Liver (tissue), 9 donors: Measurements from ENCODE around the gene GLIPR2. TPM values are rescaled to one million over a fixed set of nuclear protein-coding genes. Genes with fewer than 3 reads are reported as not detected.

Experiments used
- DNase-seq: peaks from one replicate; pipeline ENCODE4 v3.0.0-alpha.2; 2017; ENCODE audit warnings: low spot score
- H3K27ac ChIP-seq, 2 donors: one replicate each; pipeline ENCODE4 v1.7.0; 2013; ENCODE audit warnings: inconsistent platforms in 2 of 2, low read length in 2 of 2, control low read depth in 1 of 2, low read depth in 1 of 2, mild to moderate bottlenecking in 1 of 2
- H3K27me3 ChIP-seq, 4 donors: one replicate each; pipeline versions ENCODE4 v1.6.1 to v1.7.0; 2013; ENCODE audit warnings: low read length in 3 of 4, inconsistent platforms in 1 of 4, mild to moderate bottlenecking in 1 of 4, moderate library complexity in 1 of 4; ENCODE audit not compliant: control insufficient read depth in 4 of 4, insufficient read depth in 4 of 4
- H3K36me3 ChIP-seq, 4 donors: one replicate each; pipeline versions ENCODE4 v1.6.1 to v1.7.0; 2013; ENCODE audit warnings: low read length in 3 of 4, mild to moderate bottlenecking in 3 of 4, low read depth in 1 of 4, moderate library complexity in 1 of 4; ENCODE audit not compliant: control insufficient read depth in 4 of 4, insufficient read depth in 3 of 4
- H3K4me1 ChIP-seq, 4 donors: one replicate each; pipeline versions ENCODE4 v1.6.1 to v1.7.0; 2013; ENCODE audit warnings: low read length in 3 of 4, mild to moderate bottlenecking in 3 of 4, moderate library complexity in 1 of 4; ENCODE audit not compliant: control insufficient read depth in 4 of 4, insufficient read depth in 4 of 4
- H3K4me3 ChIP-seq, 3 donors: one replicate each; pipeline versions ENCODE4 v1.6.1 to v1.7.0; 2013; ENCODE audit warnings: low read length in 3 of 3, control low read depth in 1 of 3, low read depth in 1 of 3, mild to moderate bottlenecking in 1 of 3
- H3K9ac ChIP-seq, 2 donors: one replicate each; pipeline ENCODE4 v1.7.0; 2013; ENCODE audit warnings: low read length in 2 of 2, mild to moderate bottlenecking in 2 of 2, moderate library complexity in 2 of 2, control low read depth in 1 of 2, low read depth in 1 of 2
- H3K9me3 ChIP-seq, 4 donors: one replicate each; pipeline versions ENCODE4 v1.6.1 to v1.7.0; 2013; ENCODE audit warnings: low read length in 3 of 4; ENCODE audit not compliant: control insufficient read depth in 4 of 4
- EGR1 ChIP-seq, 2 donors: IDR thresholded peaks; 2 replicates each; pipeline ENCODE4 v1.6.1; 2016 to 2018; ENCODE audit warnings: antibody characterized with exemption in 2 of 2, low read depth in 2 of 2
- FOXA1 ChIP-seq: IDR thresholded peaks from 2 replicates; pipeline ENCODE4 v1.6.1; 2016; ENCODE audit warnings: antibody characterized with exemption
- FOXA2 ChIP-seq: IDR thresholded peaks from 2 replicates; pipeline ENCODE4 v1.6.1; 2016; ENCODE audit warnings: antibody characterized with exemption
- GABPA ChIP-seq, 2 donors: IDR thresholded peaks in 1 of 2; conservative IDR thresholded peaks in 1 of 2; 2 replicates each; pipeline ENCODE4 v1.6.1; 2016; ENCODE audit warnings: antibody characterized with exemption in 2 of 2, mild to moderate bottlenecking in 1 of 2, moderate library complexity in 1 of 2
- HNF4A ChIP-seq, 2 donors: conservative IDR thresholded peaks; 2 replicates each; pipeline ENCODE4 v1.6.1; 2016; ENCODE audit warnings: antibody characterized with exemption in 2 of 2, mild to moderate bottlenecking in 2 of 2
- HNF4G ChIP-seq: IDR thresholded peaks from 2 replicates; pipeline ENCODE4 v1.6.1; 2016; ENCODE audit warnings: antibody characterized with exemption
- JUND ChIP-seq, 2 donors: IDR thresholded peaks; 2 replicates each; pipeline ENCODE4 v1.6.1; 2016; ENCODE audit warnings: antibody characterized with exemption in 2 of 2
- NR2F2 ChIP-seq: IDR thresholded peaks from 2 replicates; pipeline ENCODE4 v1.6.1; 2016; ENCODE audit warnings: antibody characterized with exemption
- RAD21 ChIP-seq, 2 donors: IDR thresholded peaks; 2 replicates each; pipeline ENCODE4 v1.6.1; 2016; ENCODE audit warnings: antibody characterized with exemption in 2 of 2, mild to moderate bottlenecking in 2 of 2
- SP1 ChIP-seq: IDR thresholded peaks from 2 replicates; pipeline ENCODE4 v1.6.1; 2018; ENCODE audit warnings: antibody characterized with exemption, mild to moderate bottlenecking
- TAF1 ChIP-seq: conservative IDR thresholded peaks from 2 replicates; pipeline ENCODE4 v1.6.1; 2016; ENCODE audit warnings: antibody characterized with exemption, mild to moderate bottlenecking
- YY1 ChIP-seq: IDR thresholded peaks from 2 replicates; pipeline ENCODE4 v1.6.1; 2016; ENCODE audit warnings: antibody characterized with exemption, mild to moderate bottlenecking
- ZBTB33 ChIP-seq: IDR thresholded peaks from 2 replicates; pipeline ENCODE4 v1.6.1; 2016; ENCODE audit warnings: antibody characterized with exemption
- WGBS: extraction: QIAGEN DNeasy Blood & Tissue Kit; methylation state at CpG from one replicate; pipeline ENCODE4 v1.1.7; 2013; 5-methylcytosine and 5-hydroxymethylcytosine counted together
- polyA plus RNA-seq, 2 donors: library from polyadenylated mRNA; stranded (reverse) in 1 of 2; unstranded in 1 of 2; fragments of 200-250 nt in 1 of 2; fragments of >200 nt in 1 of 2; fragmentation: Nextera tagmentation in 1 of 2; extraction: Ambion mirVana in 1 of 2; gene quantifications; one replicate each; pipeline versions ENCODE4 v1.2.1 to v1.2.3, GENCODE V29; 2013 to 2015
- total RNA-seq, 2 donors: library from RNA; depleted of rRNA; stranded (reverse); fragments of >200 nt; gene quantifications; one replicate each; pipeline ENCODE4 v1.2.3, GENCODE V29; 2014
- TF ChIP-seq, protein P1 (sequence below): fragments of 150-350 bp; IDR thresholded peaks from 2 replicates; pipeline ENCODE4 v1.5.1; 2017; ENCODE audit warnings: improper control_type of control experiment, low read depth, low read length; ENCODE audit not compliant: missing input control
- TF ChIP-seq, protein P2 (sequence below): IDR thresholded peaks from 2 replicates; pipeline ENCODE4 v1.6.1; 2016; ENCODE audit warnings: antibody characterized with exemption
- TF ChIP-seq, protein P3 (sequence below): IDR thresholded peaks from 2 replicates; pipeline ENCODE4 v1.6.1; 2016; ENCODE audit warnings: antibody characterized with exemption
- donor health status: healthy.
- donor health status: healthy.
- donor health status: healthy.
- donor health status: healthy.
- donor health status: healthy.

The GLIPR2 gene
- total and polyA plus RNA-seq, 4 donors: 1.7 to 17.6 (median 2.9) TPM

GRCh38 chr9:36150574-36151315, 14.2 kb downstream of the GLIPR2 start:
- TF ChIP-seq EGR1 (IDR thresholded peaks at IDR 0.05; ENCODE audit: low read depth in 2 of 2): no peak
- TF ChIP-seq, protein P1, sequence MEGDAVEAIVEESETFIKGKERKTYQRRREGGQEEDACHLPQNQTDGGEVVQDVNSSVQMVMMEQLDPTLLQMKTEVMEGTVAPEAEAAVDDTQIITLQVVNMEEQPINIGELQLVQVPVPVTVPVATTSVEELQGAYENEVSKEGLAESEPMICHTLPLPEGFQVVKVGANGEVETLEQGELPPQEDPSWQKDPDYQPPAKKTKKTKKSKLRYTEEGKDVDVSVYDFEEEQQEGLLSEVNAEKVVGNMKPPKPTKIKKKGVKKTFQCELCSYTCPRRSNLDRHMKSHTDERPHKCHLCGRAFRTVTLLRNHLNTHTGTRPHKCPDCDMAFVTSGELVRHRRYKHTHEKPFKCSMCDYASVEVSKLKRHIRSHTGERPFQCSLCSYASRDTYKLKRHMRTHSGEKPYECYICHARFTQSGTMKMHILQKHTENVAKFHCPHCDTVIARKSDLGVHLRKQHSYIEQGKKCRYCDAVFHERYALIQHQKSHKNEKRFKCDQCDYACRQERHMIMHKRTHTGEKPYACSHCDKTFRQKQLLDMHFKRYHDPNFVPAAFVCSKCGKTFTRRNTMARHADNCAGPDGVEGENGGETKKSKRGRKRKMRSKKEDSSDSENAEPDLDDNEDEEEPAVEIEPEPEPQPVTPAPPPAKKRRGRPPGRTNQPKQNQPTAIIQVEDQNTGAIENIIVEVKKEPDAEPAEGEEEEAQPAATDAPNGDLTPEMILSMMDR: no peak
- TF ChIP-seq ZBTB33: no peak
- TF ChIP-seq HNF4A (conservative IDR thresholded peaks at IDR 0.05): no peak
- TF ChIP-seq, protein P2, sequence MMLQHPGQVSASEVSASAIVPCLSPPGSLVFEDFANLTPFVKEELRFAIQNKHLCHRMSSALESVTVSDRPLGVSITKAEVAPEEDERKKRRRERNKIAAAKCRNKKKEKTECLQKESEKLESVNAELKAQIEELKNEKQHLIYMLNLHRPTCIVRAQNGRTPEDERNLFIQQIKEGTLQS: no peak
- TF ChIP-seq FOXA2: no peak
- TF ChIP-seq GABPA (IDR thresholded peaks at IDR 0.05 in 1 of 2, conservative IDR thresholded peaks at IDR 0.05 in 1 of 2): no peak
- TF ChIP-seq TAF1: no peak
- no peak for TF ChIP-seq YY1
- no peak for TF ChIP-seq FOXA1
- TF ChIP-seq, protein P3, sequence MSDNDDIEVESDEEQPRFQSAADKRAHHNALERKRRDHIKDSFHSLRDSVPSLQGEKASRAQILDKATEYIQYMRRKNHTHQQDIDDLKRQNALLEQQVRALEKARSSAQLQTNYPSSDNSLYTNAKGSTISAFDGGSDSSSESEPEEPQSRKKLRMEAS: no peak
- no peak for TF ChIP-seq SP1
- no peak for TF ChIP-seq RAD21 (IDR thresholded peaks at IDR 0.05)
- TF ChIP-seq NR2F2: no peak
- TF ChIP-seq JUND (IDR thresholded peaks at IDR 0.05): no peak
- no peak for TF ChIP-seq HNF4G

GRCh38 chr9:36151316-36152210, 15.0 kb downstream of the GLIPR2 start:
- H3K9ac ChIP-seq: peak overlapping the region in 1 of 2 donors; percentile 13
- H3K4me1 ChIP-seq: peaks cover 0 to 8% (median 3%) of the 10 kb centered on the region in 4 donors
- 72% methylated on average over 14 of the region's 14 CpGs for WGBS
- no peaks in the 10 kb centered on the region for H3K36me3 ChIP-seq
- no peak for DNase-seq
- H3K9me3 ChIP-seq: no peaks in the 10 kb centered on the region
- H3K4me3 ChIP-seq: no peak overlapping the region
- no peaks in the 10 kb centered on the region for H3K27me3 ChIP-seq
- no peak for TF ChIP-seq ZBTB33
- no peak for TF ChIP-seq NR2F2
- TF ChIP-seq TAF1: no peak
- no peak for TF ChIP-seq HNF4A (conservative IDR thresholded peaks at IDR 0.05)
- TF ChIP-seq, protein P2: no peak
- no peak for TF ChIP-seq RAD21 (IDR thresholded peaks at IDR 0.05)
- no peak for TF ChIP-seq JUND (IDR thresholded peaks at IDR 0.05)
- TF ChIP-seq, protein P1: no peak
- TF ChIP-seq EGR1 (IDR thresholded peaks at IDR 0.05; ENCODE audit: low read depth in 2 of 2): no peak
- no peak for TF ChIP-seq FOXA1
- TF ChIP-seq, protein P3: no peak
- H3K27ac ChIP-seq: peak overlapping the region; percentile 6 to 78

More at GRCh38 chr9:36150574-36151315, 14.2 kb downstream of the GLIPR2 start:
- no peaks in the 10 kb centered on the region for H3K36me3 ChIP-seq
- no peak overlapping the region for H3K9ac ChIP-seq
- no peak for DNase-seq
- no peak overlapping the region for H3K4me3 ChIP-seq
- peaks cover 0 to 2% (median under 1%) of the 10 kb centered on the region in 4 donors for H3K9me3 ChIP-seq
- H3K27me3 ChIP-seq: no peaks in the 10 kb centered on the region
- H3K4me1 ChIP-seq: peaks cover 0 to 8% (median 3%) of the 10 kb centered on the region in 4 donors
- H3K27ac ChIP-seq: peak overlapping the region; percentile 6 to 78
- 70% methylated on average over 4 of the region's 4 CpGs for WGBS
